ENCODE measurements around the gene SECISBP2L.

DNA sequence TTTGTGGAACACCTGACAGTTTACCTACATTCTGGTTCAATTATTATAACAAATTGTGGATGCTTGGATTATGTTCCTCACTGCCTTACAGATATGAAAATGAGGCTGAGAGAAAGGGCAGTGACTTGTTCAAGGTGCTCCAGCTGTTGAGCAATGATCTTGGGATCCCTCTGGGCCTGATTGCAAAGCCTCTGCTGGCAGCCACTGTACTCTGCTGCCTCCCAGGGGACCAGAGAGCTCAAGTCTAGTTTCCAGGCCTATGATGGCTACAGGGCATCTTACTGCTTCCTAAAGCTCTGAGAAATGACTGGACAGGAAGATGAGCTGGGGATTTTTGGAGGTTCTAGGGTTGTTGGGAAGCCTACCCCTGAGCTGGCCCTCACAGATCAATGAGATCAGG, 80.3 kb downstream of the SECISBP2L start:
- TF ChIP-seq, protein P1, sequence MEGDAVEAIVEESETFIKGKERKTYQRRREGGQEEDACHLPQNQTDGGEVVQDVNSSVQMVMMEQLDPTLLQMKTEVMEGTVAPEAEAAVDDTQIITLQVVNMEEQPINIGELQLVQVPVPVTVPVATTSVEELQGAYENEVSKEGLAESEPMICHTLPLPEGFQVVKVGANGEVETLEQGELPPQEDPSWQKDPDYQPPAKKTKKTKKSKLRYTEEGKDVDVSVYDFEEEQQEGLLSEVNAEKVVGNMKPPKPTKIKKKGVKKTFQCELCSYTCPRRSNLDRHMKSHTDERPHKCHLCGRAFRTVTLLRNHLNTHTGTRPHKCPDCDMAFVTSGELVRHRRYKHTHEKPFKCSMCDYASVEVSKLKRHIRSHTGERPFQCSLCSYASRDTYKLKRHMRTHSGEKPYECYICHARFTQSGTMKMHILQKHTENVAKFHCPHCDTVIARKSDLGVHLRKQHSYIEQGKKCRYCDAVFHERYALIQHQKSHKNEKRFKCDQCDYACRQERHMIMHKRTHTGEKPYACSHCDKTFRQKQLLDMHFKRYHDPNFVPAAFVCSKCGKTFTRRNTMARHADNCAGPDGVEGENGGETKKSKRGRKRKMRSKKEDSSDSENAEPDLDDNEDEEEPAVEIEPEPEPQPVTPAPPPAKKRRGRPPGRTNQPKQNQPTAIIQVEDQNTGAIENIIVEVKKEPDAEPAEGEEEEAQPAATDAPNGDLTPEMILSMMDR (IDR thresholded peaks at IDR 0.05), result peak; percentile 41
- TF ChIP-seq SIN3A (IDR thresholded peaks at IDR 0.05; ENCODE audit: borderline replicate concordance, insufficient read depth, low read depth, low read length) (no peak), POLR2AphosphoS5 (IDR thresholded peaks at IDR 0.05; ENCODE audit: low read depth, low read length) (no peak)
- TF ChIP-seq, protein P2, sequence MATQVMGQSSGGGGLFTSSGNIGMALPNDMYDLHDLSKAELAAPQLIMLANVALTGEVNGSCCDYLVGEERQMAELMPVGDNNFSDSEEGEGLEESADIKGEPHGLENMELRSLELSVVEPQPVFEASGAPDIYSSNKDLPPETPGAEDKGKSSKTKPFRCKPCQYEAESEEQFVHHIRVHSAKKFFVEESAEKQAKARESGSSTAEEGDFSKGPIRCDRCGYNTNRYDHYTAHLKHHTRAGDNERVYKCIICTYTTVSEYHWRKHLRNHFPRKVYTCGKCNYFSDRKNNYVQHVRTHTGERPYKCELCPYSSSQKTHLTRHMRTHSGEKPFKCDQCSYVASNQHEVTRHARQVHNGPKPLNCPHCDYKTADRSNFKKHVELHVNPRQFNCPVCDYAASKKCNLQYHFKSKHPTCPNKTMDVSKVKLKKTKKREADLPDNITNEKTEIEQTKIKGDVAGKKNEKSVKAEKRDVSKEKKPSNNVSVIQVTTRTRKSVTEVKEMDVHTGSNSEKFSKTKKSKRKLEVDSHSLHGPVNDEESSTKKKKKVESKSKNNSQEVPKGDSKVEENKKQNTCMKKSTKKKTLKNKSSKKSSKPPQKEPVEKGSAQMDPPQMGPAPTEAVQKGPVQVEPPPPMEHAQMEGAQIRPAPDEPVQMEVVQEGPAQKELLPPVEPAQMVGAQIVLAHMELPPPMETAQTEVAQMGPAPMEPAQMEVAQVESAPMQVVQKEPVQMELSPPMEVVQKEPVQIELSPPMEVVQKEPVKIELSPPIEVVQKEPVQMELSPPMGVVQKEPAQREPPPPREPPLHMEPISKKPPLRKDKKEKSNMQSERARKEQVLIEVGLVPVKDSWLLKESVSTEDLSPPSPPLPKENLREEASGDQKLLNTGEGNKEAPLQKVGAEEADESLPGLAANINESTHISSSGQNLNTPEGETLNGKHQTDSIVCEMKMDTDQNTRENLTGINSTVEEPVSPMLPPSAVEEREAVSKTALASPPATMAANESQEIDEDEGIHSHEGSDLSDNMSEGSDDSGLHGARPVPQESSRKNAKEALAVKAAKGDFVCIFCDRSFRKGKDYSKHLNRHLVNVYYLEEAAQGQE (IDR thresholded peaks at IDR 0.05; ENCODE audit: insufficient read depth in 1 of 2, low read depth in 2 of 2, low read length in 1 of 2), result no peak
